Stimulated activated CD4-positive, alpha-beta T cell treated with anti-CD3 and anti-CD28 coated beads, TNF-alpha, amount 100 ng/mL, for 24 hours (primary cell): ENCODE results near the gene ALOX15.
"Not testable (repeated sequence)": the region's sequence is repeated elsewhere in the genome, so short reads cannot be mapped to it uniquely, and the experiment has no call there.

Experiments used
- DNase-seq, 3 experiments: peaks; one replicate each; pipeline ENCODE4 v3.0.0-alpha.2; 2020; ENCODE audit warnings: low read depth in 3 of 3

Gene ALOX15

GRCh38 chr17:4592240-4593005 is 49.1 kb downstream of the ALOX15 start:
- DNase-seq: no peak

GRCh38 chr17:4591529-4591928 is 49.9 kb downstream of the ALOX15 start:
- no peak for DNase-seq

DNA sequence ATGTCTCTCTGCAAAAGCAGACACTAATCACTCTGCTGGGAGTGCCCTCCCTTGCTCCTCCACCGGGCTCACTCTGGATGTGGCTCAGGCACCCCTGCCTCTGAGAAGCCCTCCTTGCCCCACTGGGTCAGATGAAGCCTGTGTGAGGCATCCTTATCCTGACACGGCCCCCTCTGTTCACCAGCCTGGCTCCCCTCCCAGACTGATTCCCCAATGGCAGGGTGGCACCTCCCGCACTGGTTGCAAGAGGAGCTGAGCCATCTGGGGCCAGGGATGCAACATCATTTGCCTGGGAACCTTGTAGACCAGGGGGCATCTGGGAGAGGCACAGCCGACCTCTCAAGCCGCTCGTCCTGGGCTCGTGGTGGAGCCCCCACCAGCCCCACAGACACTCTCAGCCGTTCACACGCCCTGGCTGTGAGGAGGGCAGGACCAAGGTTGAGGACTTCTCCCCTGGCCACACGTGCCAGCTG is 50.5 kb downstream of the ALOX15 start:
- DNase-seq: no peak

DNA sequence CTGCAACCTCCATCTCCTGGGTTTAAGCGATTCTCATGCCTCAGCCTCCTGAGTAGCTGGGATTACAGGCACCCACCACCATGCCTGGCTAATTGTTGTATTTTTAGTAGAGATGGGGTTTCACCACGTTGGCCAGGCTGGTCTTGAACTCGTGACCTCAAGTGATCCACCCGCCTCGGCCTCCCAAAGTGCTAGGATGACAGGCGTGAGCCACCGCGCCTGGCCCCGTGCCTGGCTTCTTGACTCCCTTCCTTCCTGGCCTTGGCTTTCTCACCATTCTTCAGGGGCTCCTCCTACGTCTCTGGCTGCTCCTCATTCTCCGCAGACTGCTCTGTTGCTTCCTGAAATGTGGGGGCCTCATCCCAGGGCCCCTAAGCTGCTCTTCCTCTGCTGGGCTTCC is 51.4 kb downstream of the ALOX15 start:
- DNase-seq: not testable (repeated sequence)

- no peak for DNase-seq
Observed at GRCh38 chr17:4588898-4589625, 52.4 kb downstream of the ALOX15 start.

DNA sequence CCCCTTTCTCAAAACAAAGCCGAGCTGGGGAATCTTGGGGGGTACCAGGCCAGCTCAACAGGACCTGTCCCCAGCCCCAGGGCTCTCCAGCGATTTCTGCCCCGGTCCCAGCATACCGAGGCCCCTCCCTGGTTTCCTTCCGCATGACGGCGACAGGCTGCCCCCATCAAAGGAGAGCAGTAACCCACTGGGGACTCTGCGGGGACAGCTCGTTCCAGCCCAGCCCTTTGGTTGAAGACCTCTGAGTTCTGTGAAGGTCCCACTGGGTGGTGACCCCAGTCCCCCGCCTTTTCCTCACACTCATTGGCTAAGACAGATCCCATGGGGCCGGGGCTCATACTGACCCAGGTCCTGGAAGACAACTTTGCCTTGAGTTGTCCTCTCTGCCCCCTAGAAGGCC is 53.1 kb downstream of the ALOX15 start:
- DNase-seq: no peak

- DNase-seq: no peak
Observed at GRCh38 chr17:4587803-4588202, 53.7 kb downstream of the ALOX15 start.

- no peak for DNase-seq
Observed at GRCh38 chr17:4587195-4587594, 54.3 kb downstream of the ALOX15 start.

- no peak for DNase-seq
Observed at GRCh38 chr17:4586043-4586442, 55.4 kb downstream of the ALOX15 start.

GRCh38 chr17:4585638-4585994 is 55.9 kb downstream of the ALOX15 start:
- no peak for DNase-seq

GRCh38 chr17:4584917-4585637 is 56.4 kb downstream of the ALOX15 start:
- no peak for DNase-seq

DNA sequence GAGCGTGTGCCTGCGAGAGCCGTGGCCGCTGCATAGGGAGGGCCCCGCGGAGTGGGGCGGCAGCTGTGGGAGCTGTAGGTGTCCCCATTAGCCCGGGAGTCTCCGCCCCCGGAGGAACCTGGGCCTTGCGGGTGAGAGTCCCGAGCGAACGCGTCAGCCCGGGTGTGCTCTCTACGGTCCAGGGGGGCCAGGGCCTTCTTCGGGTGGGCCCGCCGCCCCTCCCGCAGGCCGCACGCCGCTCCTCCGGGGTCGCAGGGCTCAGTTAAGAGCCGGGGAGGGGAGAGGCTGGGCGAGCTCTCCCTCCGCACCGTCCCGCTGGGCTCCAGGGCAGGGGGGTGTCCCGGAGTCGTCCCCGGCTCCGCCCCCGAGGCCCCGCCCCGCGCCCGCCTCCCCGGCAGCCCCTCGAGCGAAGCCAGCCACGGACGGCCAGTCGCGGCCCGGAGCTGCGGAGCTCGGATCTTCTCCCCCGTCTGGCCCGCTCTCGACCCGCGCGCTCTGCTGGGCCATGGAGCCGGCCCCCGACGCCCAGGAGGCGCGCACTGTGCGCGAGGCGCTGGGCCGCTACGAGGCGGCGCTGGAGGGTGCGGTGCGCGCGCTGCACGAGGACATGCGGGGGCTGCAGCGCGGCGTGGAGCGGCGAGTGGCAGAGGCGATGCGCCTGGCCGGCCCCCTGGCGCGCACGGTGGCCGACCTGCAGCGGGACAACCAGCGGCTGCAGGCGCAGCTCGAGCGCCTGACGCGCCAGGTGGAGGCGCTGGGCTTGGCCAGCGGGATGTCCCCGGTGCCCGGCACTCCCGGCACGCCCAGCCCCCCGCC is 57.2 kb downstream of the ALOX15 start, which contains the start of gene SMTNL2:
Gene SMTNL2, plus strand, starts transcription at position 429 of the 816 bp plus-strand sequence. Its CDS starts 77 bp downstream, at position 506.
- peak in 1 of 3 experiments; percentile 19 for DNase-seq

GRCh38 chr17:4583782-4584100 is 57.7 kb downstream of the ALOX15 start:
- peak in 1 of 3 experiments; percentile 13 for DNase-seq

- no peak for DNase-seq
Observed at GRCh38 chr17:4583206-4583605, 58.3 kb downstream of the ALOX15 start.

DNA sequence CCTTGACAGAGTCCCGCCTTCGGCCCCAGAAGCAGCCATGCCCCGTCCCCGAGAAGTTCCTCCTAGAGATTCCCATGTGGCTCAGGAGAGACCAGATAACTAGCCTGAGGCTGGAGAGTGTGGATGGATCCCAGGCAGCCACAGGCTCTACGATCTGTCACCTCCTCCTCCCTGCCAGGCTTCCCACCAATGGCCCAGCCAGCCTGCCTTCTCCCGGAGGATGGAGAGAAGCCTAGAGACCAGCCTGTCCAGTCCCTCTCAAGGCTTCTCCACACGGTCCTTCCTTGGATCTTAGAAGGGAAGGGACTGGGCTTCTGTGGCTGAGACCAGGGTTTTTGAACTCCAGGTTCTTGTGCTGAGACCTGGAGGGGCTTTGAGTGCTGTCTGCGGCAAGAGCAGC is 58.8 kb downstream of the ALOX15 start:
- no peak for DNase-seq

GRCh38 chr17:4582101-4582501 is 59.4 kb downstream of the ALOX15 start:
- no peak for DNase-seq
